ENCODE measurements around the gene NFATC2. TPM values are rescaled to one million over a fixed set of nuclear protein-coding genes. Genes with fewer than 3 reads are reported as not detected.

NFATC2 gene
- total and polyA plus RNA-seq, 4 donors = 2.5 to 4.6 (median 3.0) TPM

GRCh38 chr20:51511861-51512619, 30.5 kb downstream of the NFATC2 start:
- 90% methylated on average over 10 of the region's 10 CpGs for WGBS (ENCODE audit: insufficient coverage)
- H3K27ac ChIP-seq (ENCODE audit: low read depth, low read length) = no peak overlapping the region
- no peaks in the 10 kb centered on the region for H3K27me3 ChIP-seq (ENCODE audit: control insufficient read depth, insufficient read depth, low read length)
- no peak for DNase-seq (ENCODE audit: low read depth in 4 of 6, low spot score in 6 of 6)
- H3K4me1 ChIP-seq (ENCODE audit: control insufficient read depth, insufficient read depth, low read length) = peaks cover 12% of the 10 kb centered on the region
- H3K36me3 ChIP-seq (ENCODE audit: control insufficient read depth, insufficient read depth, low read length) = no peaks in the 10 kb centered on the region
- H3K9me3 ChIP-seq (ENCODE audit: control insufficient read depth, insufficient read depth, low read length) = no peaks in the 10 kb centered on the region
- H3K4me3 ChIP-seq (ENCODE audit: low read depth, low read length) = no peak overlapping the region

GRCh38 chr20:51510936-51511605, 31.4 kb downstream of the NFATC2 start:
- Histone ChIP-seq H3K4me3 (ENCODE audit: low read depth, low read length) (no peak overlapping the region), H3K4me1 (ENCODE audit: control insufficient read depth, insufficient read depth, low read length) (peaks cover 19% of the 10 kb centered on the region), H3K27me3 (ENCODE audit: control insufficient read depth, insufficient read depth, low read length) (no peaks in the 10 kb centered on the region), H3K36me3 (ENCODE audit: control insufficient read depth, insufficient read depth, low read length) (no peaks in the 10 kb centered on the region), H3K27ac (ENCODE audit: low read depth, low read length) (no peak overlapping the region), H3K9me3 (ENCODE audit: control insufficient read depth, insufficient read depth, low read length) (no peaks in the 10 kb centered on the region)
- 82% methylated on average over 6 of the region's 6 CpGs for WGBS (ENCODE audit: insufficient coverage)
- DNase-seq (ENCODE audit: low read depth in 4 of 6, low spot score in 6 of 6) = no peak

- Histone ChIP-seq H3K9me3 (ENCODE audit: control insufficient read depth, insufficient read depth, low read length) (no peaks in the 10 kb centered on the region), H3K4me1 (ENCODE audit: control insufficient read depth, insufficient read depth, low read length) (peaks cover 19% of the 10 kb centered on the region), H3K4me3 (ENCODE audit: low read depth, low read length) (no peak overlapping the region), H3K36me3 (ENCODE audit: control insufficient read depth, insufficient read depth, low read length) (no peaks in the 10 kb centered on the region), H3K27ac (ENCODE audit: low read depth, low read length) (no peak overlapping the region), H3K27me3 (ENCODE audit: control insufficient read depth, insufficient read depth, low read length) (no peaks in the 10 kb centered on the region)
- DNase-seq (ENCODE audit: low read depth in 4 of 6, low spot score in 6 of 6) = no peak
- 75% methylated on average over 4 of the region's 6 CpGs for WGBS (ENCODE audit: insufficient coverage)
Observed at GRCh38 chr20:51510169-51510568, 32.4 kb downstream of the NFATC2 start.

- 100% methylated on average over 1 of the region's 1 CpG for WGBS (ENCODE audit: insufficient coverage)
- H3K27ac ChIP-seq (ENCODE audit: low read depth, low read length) = no peak overlapping the region
- H3K4me1 ChIP-seq (ENCODE audit: control insufficient read depth, insufficient read depth, low read length) = peaks cover 19% of the 10 kb centered on the region
- no peak for DNase-seq (ENCODE audit: low read depth in 4 of 6, low spot score in 6 of 6)
- no peaks in the 10 kb centered on the region for H3K9me3 ChIP-seq (ENCODE audit: control insufficient read depth, insufficient read depth, low read length)
- no peak overlapping the region for H3K4me3 ChIP-seq (ENCODE audit: low read depth, low read length)
- no peaks in the 10 kb centered on the region for H3K27me3 ChIP-seq (ENCODE audit: control insufficient read depth, insufficient read depth, low read length)
- H3K36me3 ChIP-seq (ENCODE audit: control insufficient read depth, insufficient read depth, low read length) = no peaks in the 10 kb centered on the region
Observed at GRCh38 chr20:51509208-51509607, 33.3 kb downstream of the NFATC2 start.

GRCh38 chr20:51508780-51509179, 33.7 kb downstream of the NFATC2 start:
- Histone ChIP-seq H3K9me3 (ENCODE audit: control insufficient read depth, insufficient read depth, low read length) (no peaks in the 10 kb centered on the region), H3K36me3 (ENCODE audit: control insufficient read depth, insufficient read depth, low read length) (no peaks in the 10 kb centered on the region), H3K27me3 (ENCODE audit: control insufficient read depth, insufficient read depth, low read length) (no peaks in the 10 kb centered on the region), H3K27ac (ENCODE audit: low read depth, low read length) (no peak overlapping the region), H3K4me1 (ENCODE audit: control insufficient read depth, insufficient read depth, low read length) (peaks cover 19% of the 10 kb centered on the region), H3K4me3 (ENCODE audit: low read depth, low read length) (no peak overlapping the region)
- DNase-seq (ENCODE audit: low read depth in 4 of 6, low spot score in 6 of 6) = no peak
- 85% methylated on average over 7 of the region's 7 CpGs for WGBS (ENCODE audit: insufficient coverage)

- DNase-seq (ENCODE audit: low read depth in 4 of 6, low spot score in 6 of 6) = no peak
- Histone ChIP-seq H3K9me3 (ENCODE audit: control insufficient read depth, insufficient read depth, low read length) (no peaks in the 10 kb centered on the region), H3K4me1 (ENCODE audit: control insufficient read depth, insufficient read depth, low read length) (peaks cover 19% of the 10 kb centered on the region), H3K27me3 (ENCODE audit: control insufficient read depth, insufficient read depth, low read length) (no peaks in the 10 kb centered on the region), H3K27ac (ENCODE audit: low read depth, low read length) (no peak overlapping the region), H3K4me3 (ENCODE audit: low read depth, low read length) (no peak overlapping the region), H3K36me3 (ENCODE audit: control insufficient read depth, insufficient read depth, low read length) (no peaks in the 10 kb centered on the region)
- WGBS (ENCODE audit: insufficient coverage) = 96% methylated on average over 8 of the region's 17 CpGs
Observed at GRCh38 chr20:51508158-51508557, 34.4 kb downstream of the NFATC2 start.

- Histone ChIP-seq H3K27me3 (ENCODE audit: control insufficient read depth, insufficient read depth, low read length) (no peaks in the 10 kb centered on the region), H3K9me3 (ENCODE audit: control insufficient read depth, insufficient read depth, low read length) (no peaks in the 10 kb centered on the region), H3K4me3 (ENCODE audit: low read depth, low read length) (no peak overlapping the region), H3K36me3 (ENCODE audit: control insufficient read depth, insufficient read depth, low read length) (no peaks in the 10 kb centered on the region), H3K27ac (ENCODE audit: low read depth, low read length) (peak overlapping the region; percentile 62), H3K4me1 (ENCODE audit: control insufficient read depth, insufficient read depth, low read length) (peaks cover 19% of the 10 kb centered on the region)
- 59% methylated on average over 18 of the region's 19 CpGs for WGBS (ENCODE audit: insufficient coverage)
- peak in 1 of 6 donors; percentile 59 for DNase-seq (ENCODE audit: low read depth in 4 of 6, low spot score in 6 of 6)
Observed at GRCh38 chr20:51507216-51508036, 35.1 kb downstream of the NFATC2 start.

GRCh38 chr20:51506527-51507215, 35.8 kb downstream of the NFATC2 start:
- no peak for DNase-seq (ENCODE audit: low read depth in 4 of 6, low spot score in 6 of 6)
- H3K4me3 ChIP-seq (ENCODE audit: low read depth, low read length) = no peak overlapping the region
- H3K27ac ChIP-seq (ENCODE audit: low read depth, low read length) = peak overlapping the region; percentile 62
- WGBS (ENCODE audit: insufficient coverage) = 94% methylated on average over 13 of the region's 18 CpGs
- H3K36me3 ChIP-seq (ENCODE audit: control insufficient read depth, insufficient read depth, low read length) = no peaks in the 10 kb centered on the region
- H3K4me1 ChIP-seq (ENCODE audit: control insufficient read depth, insufficient read depth, low read length) = peaks cover 19% of the 10 kb centered on the region
- H3K9me3 ChIP-seq (ENCODE audit: control insufficient read depth, insufficient read depth, low read length) = no peaks in the 10 kb centered on the region
- H3K27me3 ChIP-seq (ENCODE audit: control insufficient read depth, insufficient read depth, low read length) = no peaks in the 10 kb centered on the region

GRCh38 chr20:51505566-51505965, 37.0 kb downstream of the NFATC2 start:
- no peak overlapping the region for H3K4me3 ChIP-seq (ENCODE audit: low read depth, low read length)
- peaks cover 19% of the 10 kb centered on the region for H3K4me1 ChIP-seq (ENCODE audit: control insufficient read depth, insufficient read depth, low read length)
- no peaks in the 10 kb centered on the region for H3K27me3 ChIP-seq (ENCODE audit: control insufficient read depth, insufficient read depth, low read length)
- no peak for DNase-seq (ENCODE audit: low read depth in 4 of 6, low spot score in 6 of 6)
- H3K36me3 ChIP-seq (ENCODE audit: control insufficient read depth, insufficient read depth, low read length) = no peaks in the 10 kb centered on the region
- WGBS (ENCODE audit: insufficient coverage) = 94% methylated on average over 8 of the region's 12 CpGs
- no peaks in the 10 kb centered on the region for H3K9me3 ChIP-seq (ENCODE audit: control insufficient read depth, insufficient read depth, low read length)
- H3K27ac ChIP-seq (ENCODE audit: low read depth, low read length) = no peak overlapping the region
